Vagina (tissue), 2 donors: ENCODE results near the gene CHRDL2.

Experiments
- POLR2A ChIP-seq, 2 donors: fragments of 450-650 bp; IDR thresholded peaks; one replicate each; pipeline ENCODE4 v1.6.1; 2017; ENCODE audit warnings: antibody characterized with exemption in 2 of 2, mild to moderate bottlenecking in 2 of 2, moderate library complexity in 2 of 2
- POLR2AphosphoS5 ChIP-seq, 2 donors: sonication (generic); formaldehyde crosslinking; IDR thresholded peaks; one replicate each; pipeline ENCODE4 v1.9.0; 2017; ENCODE audit warnings: antibody characterized with exemption in 2 of 2, mild to moderate bottlenecking in 2 of 2, low read depth in 1 of 2; ENCODE audit not compliant: insufficient read depth in 1 of 2
- TF ChIP-seq, protein P1 (sequence below), 3 experiments: fragments of 450-650 bp in 2 of 3; fragments of 200-600 bp in 1 of 3; sonication (generic) in 1 of 3; IDR thresholded peaks; one replicate each; pipeline ENCODE4 v1.5.1; 2017 to 2019; ENCODE audit warnings: antibody characterized with exemption in 3 of 3, mild to moderate bottlenecking in 2 of 3, moderate library complexity in 2 of 3

DNA sequence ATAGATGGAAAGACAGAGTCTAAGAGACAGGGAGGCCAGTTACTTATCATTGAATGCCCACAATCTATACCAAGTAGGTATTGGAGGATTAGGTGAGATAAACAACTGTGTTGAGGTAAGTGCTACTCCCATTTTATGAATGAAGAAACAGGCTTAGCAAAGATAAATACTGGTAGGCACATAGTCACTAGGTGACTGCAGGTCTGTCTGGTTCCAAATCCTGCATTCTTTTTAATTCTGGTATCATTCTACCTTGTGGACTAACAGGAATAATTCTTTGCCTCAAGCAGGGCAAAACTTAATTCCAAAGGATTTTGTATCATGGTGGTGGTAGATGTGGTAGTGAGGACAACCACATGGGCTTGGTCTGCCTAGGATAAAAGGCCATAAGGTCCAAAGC lies 45.8 kb upstream of the CHRDL2 start:
- TF ChIP-seq POLR2A (IDR thresholded peaks at IDR 0.05) (no peak), POLR2AphosphoS5 (IDR thresholded peaks at IDR 0.05; ENCODE audit: insufficient read depth in 1 of 2, low read depth in 1 of 2) (no peak)
- TF ChIP-seq, protein P1, sequence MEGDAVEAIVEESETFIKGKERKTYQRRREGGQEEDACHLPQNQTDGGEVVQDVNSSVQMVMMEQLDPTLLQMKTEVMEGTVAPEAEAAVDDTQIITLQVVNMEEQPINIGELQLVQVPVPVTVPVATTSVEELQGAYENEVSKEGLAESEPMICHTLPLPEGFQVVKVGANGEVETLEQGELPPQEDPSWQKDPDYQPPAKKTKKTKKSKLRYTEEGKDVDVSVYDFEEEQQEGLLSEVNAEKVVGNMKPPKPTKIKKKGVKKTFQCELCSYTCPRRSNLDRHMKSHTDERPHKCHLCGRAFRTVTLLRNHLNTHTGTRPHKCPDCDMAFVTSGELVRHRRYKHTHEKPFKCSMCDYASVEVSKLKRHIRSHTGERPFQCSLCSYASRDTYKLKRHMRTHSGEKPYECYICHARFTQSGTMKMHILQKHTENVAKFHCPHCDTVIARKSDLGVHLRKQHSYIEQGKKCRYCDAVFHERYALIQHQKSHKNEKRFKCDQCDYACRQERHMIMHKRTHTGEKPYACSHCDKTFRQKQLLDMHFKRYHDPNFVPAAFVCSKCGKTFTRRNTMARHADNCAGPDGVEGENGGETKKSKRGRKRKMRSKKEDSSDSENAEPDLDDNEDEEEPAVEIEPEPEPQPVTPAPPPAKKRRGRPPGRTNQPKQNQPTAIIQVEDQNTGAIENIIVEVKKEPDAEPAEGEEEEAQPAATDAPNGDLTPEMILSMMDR (IDR thresholded peaks at IDR 0.05) = no peak
